ENCODE measurements around the gene VGLL1.

Gene VGLL1, protein sequence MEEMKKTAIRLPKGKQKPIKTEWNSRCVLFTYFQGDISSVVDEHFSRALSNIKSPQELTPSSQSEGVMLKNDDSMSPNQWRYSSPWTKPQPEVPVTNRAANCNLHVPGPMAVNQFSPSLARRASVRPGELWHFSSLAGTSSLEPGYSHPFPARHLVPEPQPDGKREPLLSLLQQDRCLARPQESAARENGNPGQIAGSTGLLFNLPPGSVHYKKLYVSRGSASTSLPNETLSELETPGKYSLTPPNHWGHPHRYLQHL

DNA sequence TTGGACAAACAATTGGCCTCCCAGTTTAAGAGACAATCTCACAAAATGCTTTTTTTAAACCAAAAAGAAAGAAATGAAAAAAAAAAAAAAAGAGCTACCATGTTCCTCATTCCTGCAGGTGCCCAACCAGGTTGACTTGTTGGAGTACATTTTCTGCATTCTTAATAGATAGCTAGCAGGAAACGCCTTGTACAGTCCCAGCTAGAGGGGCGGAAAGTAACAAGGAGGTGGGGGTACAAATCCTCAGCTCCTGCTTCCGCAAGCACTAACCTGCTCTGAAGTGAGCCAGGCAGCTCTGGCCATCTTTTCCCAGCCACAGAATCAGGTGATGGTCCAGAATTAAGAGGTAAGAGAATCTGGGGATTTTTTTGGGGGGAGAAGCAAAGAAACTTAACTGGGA, at the start of gene VGLL1:
TSS of gene VGLL1 (plus strand) at position 265 of the 400 bp plus-strand sequence. CDS start 3,806 bp downstream, outside the sequence.
- no peak for DNase-seq

DNA sequence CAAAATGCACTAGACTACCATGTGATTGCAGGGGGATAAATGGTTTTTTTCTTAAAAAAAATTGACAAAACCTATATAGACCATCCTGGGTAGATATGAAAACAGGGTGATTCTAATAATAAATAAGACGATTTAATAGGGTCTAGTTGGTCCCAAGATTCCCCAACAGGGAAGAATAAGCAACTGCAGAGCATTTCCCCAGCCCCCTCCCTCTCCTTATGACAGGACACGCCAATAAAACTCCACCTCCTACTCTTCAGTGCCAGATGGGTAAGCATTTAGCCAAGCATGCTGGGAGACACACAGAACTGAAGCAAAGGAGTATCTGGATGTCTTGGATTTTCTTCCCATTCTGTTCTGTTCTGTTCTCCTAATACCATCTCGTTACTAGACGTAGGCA, 44.4 kb upstream of the VGLL1 start, which contains the start of gene BRS3:
TSS of gene BRS3 (plus strand) at position 301 of the 400 bp plus-strand sequence. CDS start 168 bp downstream, outside the sequence.
- no peak for DNase-seq

DNA sequence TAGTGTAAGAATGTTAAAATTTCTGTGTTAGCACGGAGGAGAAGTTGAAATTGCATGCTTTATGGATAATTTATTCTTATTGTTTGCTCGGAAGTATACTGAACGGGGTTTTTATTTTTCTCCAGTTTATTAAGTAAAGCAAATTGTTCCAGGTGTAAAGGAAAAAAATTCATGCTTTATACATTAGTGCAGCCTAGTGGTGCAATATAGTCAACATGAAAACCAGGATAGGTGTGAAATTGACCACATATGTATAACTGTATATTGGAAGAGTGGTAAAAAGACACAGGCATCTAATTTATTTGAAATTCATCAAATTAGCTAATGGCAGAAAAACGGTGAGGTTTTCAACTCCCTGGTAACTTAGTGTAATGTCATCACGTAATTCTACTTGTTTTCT, 43.3 kb upstream of the VGLL1 start:
- no peak for DNase-seq

DNA sequence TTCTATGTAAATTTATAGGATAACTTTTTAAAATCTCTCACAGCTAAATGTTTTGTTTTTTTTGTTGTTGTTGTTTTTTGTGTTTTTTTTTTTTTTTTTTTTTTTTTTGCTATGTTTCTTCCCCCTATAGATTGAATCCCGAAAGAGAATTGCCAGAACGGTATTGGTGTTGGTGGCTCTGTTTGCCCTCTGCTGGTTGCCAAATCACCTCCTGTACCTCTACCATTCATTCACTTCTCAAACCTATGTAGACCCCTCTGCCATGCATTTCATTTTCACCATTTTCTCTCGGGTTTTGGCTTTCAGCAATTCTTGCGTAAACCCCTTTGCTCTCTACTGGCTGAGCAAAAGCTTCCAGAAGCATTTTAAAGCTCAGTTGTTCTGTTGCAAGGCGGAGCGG, 40.2 kb upstream of the VGLL1 start:
- DNase-seq: no peak

DNA sequence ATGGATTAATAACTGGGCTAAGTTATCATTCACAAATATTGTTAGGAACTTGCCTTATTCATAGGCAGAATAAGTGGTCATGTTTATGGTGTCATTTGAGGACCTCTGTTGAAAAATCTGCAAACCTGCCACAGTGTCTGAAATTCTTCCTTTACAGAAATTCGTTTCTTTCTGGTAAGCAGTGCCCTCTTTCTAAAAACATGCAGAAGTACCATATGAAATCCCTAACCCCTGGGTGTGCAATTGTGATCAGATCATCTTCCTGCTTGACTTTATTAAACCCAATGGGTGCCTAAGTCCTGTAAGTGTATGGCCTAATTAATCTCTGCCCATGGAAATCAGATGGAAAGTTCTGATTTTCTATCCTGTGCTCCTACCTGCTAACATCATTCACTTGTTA, 39.0 kb upstream of the VGLL1 start:
- no peak for DNase-seq

DNA sequence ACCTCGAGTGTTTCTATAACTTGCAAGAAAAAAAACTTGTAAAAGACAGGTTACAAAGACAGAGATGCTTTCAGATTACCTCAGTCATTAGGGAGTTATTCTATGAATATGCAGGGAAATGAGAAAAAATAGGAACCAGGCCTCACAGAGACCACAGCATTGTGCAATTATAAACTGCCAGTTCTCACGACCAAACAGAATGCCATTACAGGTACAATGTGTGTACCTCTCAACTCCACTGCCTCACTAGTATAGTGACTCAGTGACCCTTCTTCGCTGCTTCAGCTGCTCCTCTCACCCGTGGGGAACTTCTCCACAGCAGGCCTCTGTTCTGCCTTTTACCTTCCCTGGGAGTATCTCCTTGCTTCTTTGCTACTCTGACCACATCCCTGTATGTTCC, 37.0 kb upstream of the VGLL1 start:
- no peak for DNase-seq

DNA sequence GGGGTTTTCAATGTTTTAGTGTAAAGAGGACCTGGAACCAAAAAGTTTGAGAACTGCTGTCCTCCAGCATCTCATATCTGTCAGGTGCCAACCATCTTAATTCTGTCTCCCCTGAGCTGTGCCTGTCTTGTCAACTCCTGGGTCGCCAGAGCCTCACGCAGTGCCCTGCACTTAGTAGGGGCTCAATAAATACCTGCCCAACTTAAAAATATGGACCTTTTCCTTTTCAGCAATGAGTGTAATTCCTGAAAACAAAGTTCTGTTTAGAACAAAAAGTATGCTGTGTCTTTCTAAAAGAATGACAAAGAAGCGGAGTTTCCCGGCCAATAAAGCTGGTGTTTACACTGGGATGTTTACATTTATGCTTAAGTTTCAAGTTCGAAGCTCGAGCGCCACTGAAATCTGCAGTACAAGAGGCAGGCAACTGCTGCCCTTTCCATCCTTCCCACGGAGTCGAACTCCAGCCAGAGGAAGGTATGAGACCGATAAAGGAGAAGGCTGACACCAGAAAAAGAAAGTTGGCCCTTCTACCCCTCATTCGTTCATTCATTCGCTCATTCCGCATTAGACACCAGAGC, 35.7 kb upstream of the VGLL1 start:
- no peak for DNase-seq

DNA sequence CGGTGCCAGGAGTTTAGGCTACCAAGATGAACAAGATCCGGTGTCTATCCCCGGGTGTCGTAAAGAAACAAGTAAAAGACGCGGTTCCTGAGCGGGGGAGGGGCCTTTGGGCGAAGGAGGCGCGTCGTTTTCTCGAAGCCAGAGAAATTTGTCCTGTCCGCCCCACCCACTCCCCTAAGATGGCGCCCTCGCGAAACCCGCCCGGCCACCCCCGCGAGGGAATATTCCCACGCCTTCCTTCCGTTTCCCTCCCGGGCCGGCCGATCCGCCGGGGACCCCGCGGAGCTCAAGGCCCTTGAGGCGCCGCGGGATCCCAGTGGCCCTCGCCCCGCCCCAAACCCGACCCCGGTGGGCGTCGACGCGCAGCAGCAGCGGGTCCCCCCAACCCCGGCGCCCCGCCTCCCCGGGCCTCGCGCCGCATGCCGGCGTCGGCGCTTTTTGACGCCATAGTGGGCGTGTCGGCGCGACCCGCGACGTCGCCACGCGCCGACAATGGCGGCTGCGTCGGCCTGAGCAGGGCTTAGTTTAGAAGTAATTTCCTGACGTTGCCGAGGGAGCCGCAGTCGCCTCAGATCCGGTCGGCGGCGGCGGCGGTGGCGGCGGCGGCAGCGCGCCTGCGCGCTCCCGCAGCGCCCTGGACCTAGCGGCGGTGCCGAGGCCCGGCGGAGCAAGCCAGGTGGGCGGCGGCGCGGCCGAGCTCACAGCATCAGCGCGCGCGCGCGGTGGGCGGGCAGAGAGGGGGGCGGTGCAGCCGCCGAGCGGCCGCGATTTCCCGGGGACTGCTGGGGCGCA, 35.1 kb upstream of the VGLL1 start:
- DNase-seq: peak; percentile 67

DNA sequence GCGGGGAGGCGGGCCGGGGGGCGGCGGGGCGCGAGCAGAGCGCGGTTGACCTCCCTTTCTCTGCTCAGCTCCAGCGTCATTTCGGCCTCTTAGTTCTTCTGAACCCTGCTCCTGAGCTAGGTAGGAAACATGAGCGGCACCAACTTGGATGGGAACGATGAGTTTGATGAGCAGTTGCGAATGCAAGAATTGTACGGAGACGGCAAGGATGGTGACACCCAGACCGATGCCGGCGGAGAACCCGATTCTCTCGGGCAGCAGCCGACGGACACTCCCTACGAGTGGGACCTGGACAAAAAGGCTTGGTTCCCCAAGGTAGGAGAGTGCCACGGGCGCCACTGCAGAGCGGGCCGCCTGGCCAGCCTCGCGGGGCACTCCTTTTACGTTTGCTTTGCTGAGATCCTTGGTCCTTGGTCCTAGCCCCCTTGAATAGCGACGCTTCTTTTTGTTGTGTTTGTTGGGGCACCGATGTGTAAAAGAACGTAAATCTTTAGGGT, 34.4 kb upstream of the VGLL1 start, which contains the start of gene HTATSF1:
TSS of gene HTATSF1 (plus strand) at position 37 of the 497 bp plus-strand sequence. CDS start at position 130, 93 bp downstream.
- peak; percentile 39 for DNase-seq

DNA sequence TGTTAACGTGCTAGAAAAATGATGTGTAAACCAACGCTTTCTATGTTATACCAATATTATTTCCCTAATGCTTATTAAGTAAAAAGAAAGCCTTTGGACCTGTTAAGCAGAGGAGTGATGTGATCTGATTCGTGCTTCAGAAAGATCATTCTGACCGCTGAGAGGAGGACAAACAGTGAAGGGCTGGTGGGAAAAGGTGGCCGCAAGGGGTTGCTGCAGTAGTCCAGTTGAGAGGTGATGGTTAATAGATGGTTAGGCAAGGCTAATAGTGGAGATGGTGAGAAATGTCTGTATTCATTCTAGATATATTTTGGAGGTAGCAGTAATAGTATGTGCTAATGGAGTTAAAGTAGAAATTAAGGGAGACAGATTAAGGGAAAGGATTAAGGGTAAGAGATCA, 12.9 kb upstream of the VGLL1 start:
- no peak for DNase-seq

DNA sequence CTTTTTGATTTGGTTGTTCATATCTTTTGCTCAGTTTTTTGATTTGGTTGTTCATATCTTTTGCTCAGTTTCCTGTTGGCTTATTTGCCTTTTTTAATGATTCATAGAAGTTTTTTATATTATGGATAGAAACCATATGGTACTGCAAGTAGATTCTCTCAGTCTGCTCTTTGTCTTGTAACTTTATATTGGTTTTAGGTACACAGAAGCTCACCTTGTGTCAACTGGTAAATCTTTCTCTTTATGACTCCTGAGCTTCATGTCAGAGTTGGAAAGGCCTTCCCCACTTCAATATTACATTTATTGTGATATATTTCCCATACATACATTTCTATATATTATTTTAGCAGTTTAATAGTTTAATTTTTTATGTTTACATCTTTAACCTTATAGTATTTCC, 8.2 kb upstream of the VGLL1 start:
- no peak for DNase-seq

DNA sequence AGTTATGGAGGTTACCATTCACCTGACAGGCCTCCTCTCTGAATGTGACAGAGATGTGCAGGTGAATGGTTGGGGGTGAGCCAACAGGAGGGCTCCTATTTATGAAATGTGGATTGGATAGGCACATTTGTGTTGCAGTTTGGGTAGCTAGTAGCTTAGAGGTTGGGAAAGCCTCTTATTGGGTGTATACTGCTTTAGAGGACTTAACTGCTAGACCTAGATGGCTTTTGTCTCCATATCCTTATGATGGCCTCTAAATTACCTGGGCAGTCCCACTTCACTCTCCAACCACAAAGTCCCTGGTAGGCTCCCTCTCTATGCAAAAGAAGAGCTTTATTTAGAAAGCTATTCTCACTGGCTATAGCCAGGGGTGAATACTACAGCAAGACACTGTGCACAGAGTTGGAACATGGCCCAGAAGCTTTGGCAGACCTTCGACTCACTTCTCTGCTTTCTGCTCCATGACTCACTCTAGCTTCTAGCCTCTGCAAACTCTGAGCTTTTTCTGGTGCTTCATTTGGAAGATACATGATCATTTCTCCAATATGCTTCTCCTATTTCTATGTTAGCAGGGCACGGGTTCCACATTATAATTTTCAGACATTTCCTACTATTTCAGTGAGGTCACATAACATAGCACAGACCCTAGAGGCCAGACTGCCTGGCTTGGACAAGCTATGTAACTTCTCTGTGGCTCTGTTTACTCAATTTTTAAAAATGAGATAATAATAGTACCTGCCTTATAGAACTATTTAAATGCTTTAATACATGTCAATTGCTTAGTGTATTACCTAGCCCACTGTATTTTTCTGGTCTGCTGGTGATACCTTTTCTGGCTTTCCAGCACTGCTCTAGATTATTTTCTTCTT, 6.0 kb upstream of the VGLL1 start:
- peak; percentile 38 for DNase-seq

DNA sequence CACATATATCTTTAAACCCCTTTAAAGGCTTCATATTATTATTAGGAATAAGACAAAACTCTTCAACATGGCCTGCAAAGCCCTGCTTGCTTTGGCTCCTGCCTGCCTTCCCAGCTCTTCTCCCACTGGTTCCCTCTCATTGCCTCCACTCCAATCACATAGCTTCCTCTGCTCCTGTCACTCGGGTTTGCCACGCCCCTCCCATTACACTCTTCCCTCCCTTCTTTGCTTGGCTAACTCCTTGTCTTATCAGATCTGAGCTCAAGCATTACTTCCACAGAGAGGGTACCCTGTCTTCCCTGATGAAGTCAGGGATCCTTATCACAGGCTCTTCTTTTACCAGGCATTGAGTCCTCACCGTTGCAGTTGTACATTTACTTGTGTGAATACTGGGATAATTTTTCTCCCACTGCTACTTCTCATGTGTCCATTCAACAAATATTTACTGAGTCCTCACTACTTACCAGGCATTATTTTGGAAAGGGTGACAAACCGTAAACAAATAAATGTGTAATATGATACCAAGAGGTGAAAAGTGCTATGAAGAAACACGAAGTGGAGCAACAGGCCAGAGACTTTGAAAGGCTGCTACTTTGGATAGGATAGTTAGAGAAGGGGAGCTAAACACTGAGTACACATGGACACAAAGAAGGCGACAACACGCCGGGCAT, 3.2 kb upstream of the VGLL1 start:
- DNase-seq: no peak

DNA sequence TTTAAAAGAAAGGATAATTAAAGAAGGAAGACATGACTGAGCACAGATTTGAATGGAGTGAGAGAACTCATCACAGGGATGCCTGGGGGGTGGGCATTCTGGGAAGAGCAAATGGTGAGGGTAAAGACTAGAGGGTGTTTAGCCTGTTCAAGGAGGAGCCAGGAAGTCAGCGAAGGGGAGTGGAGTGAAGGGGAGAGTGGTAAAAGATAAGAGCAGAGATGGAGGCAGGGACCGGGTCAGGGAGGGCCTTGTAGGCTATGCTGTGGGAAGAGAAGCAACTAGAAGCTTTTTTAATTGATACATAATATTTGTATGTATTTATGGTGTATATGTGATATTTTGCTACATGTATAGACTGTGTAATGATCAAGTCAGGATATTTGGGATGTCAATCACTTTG, 2.2 kb upstream of the VGLL1 start:
- no peak for DNase-seq

DNA sequence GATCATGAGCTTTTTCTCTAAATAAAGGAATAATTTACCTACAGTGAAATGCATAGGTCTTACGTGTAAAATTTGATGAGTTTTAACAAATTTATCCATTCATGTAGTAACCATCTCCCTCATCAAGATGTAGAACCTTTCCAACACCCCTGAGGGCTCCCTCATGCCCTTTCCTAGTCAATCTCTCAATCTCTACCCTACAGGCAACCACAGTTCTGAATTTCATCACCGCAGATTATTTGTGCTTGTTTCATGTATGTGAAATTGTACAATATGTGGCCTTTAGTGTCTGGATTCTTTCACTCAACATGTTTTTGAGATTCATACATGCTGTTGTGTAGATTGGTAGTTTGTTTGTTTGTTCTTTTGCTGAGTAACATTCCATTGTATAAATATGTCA, 2.1 kb downstream of the VGLL1 start:
- DNase-seq: no peak

DNA sequence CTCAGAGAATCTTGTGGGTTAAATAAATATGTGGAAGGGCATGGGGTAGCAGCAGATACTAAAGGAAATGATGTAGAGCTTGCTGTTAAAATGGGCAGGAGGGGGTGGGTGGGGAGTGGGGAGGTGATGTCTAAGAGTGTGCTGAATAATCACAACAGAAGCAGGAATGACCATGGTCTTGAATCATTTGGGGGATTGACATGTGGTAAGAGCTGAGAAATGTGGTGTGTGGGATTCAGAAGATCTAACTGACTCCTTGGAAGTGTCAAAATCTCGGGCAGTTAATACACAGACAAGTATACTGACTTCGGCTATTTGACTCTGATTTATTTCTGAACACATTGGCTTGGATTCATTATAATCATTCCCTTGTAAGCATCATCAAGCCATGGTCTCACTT, 6.8 kb downstream of the VGLL1 start:
- no peak for DNase-seq

DNA sequence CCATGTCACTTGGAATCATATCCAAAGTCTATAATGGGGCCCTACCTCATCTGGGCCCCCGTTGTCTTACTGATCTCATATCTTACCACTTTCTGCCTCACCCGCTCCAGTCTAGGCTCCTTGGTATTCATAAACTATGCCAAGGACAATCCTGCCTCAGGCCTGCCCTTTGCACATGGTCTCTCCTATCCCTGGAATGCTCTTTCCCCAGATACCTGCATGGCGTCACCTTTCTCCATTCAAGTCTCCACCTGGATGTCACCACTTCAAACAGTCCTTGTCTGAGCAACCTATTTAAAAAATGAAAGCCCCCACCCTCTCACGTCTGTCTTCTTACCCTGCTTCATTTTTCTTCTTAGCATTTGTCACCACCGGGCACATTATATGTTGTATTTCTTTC, 8.2 kb downstream of the VGLL1 start:
- no peak for DNase-seq

DNA sequence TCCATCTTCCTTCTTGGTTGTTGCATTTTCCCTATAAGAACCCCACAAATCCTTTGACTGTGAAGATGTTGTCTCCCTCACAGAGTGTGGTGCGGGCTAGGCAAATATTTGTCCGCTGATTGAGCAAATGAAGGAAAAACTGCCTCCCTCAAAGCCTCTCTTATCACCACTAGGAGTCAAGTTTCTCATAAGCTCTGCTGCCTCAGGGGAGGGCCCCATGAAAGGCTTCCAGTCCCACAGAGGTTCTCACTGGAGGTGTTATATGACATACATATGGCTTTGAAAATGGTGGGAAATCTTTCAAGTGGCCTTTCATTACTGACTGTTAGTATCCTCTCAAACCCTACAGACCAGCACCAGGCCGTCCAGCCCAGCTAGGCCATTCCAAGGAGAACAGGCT, 9.3 kb downstream of the VGLL1 start:
- DNase-seq: no peak

DNA sequence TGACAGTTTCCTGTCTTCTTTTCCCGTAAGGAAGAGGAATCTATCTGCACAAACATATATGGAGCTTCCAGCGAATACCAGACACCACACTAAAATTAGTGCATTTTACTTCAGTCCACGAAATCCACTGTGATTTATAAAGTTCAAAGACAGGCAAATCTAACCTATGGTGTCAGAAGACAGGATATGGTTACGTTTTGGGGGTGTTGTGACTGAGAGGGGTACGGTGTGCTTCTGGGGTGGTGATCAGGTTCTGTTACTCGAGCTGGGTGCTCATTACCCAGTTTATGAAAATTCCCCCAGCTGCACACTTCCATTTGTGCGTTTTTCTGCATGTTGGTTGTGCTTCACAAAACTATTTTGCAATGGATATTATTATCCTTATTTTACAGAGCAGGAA, 10.3 kb downstream of the VGLL1 start:
- no peak for DNase-seq

DNA sequence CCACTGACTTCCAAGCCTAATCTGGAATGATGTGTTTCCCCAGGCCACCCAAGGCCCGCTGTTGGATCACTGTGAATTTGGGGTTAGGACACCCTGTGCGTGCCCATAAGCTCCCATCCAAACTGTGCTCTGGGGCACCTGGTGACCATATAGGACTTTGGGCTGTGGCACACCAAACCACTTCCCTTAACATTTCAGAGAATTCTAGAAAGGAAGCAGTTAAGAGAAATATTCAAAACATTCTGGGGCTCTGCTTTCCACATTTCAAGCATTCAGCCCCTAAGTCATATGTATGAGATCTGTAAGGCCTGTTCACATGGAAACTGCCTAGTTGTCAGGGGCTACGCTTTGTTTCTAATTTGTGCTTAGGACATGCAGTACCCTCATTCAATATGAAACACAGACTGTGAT, 14.4 kb downstream of the VGLL1 start:
- no peak for DNase-seq

DNA sequence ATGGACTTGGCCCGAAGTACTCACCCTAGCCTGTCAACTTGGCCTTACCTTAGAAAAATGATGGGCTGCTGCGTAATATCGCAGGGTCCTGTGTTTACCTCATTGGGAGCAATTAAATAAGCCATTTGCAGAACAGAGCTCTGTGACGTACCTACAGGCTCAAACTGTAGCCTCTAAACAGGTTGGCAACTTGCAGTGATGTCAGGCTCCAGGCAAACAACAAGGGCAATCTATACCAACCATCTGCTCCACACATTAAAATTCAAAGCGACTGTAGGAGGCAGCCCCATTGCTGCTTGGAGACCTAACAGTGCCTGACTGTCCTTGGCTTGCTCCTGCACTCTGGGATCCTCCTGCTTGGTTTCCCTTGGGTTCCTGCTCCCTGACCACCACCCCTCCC, 17.2 kb downstream of the VGLL1 start:
- no peak for DNase-seq

DNA sequence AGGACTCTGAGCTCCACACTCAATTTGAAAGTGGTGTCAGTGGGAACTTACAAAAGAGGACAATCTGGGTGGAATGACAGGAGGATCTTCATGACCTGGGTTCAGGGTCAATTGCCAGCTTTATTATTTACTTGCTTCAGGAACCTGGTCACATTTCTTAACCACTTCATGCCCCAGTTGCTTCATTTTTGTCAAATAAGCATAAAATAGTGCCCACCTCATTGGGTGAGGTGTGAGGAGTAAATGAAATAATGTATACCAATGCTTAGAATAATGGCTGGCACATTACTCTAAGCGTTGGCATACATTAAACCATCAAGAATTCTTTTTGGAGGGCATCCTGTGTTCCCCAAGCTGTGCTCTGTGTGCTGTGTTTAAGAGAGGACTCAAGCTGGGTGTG, 19.4 kb downstream of the VGLL1 start:
- DNase-seq: no peak
